Measurements from ENCODE around the gene CFAP58. TPM values are rescaled to one million over a fixed set of nuclear protein-coding genes. Genes with fewer than 3 reads are reported as not detected.

Gene CFAP58
- total RNA-seq, 1 experiment from 2014 or later = not detected

GRCh38 chr10:104447906-104448305 is 94.3 kb downstream of the CFAP58 start:
- CTCF ChIA-PET = no interaction called here
- H3K36me3 Mint-ChIP-seq (ENCODE audit: insufficient read depth, unreplicated experiment) = no peaks in the 10 kb centered on the region
- TF ChIP-seq CTCF (IDR thresholded peaks at IDR 0.05; ENCODE audit: unreplicated experiment) = no peak
- no peak overlapping the region for H3K4me3 Mint-ChIP-seq (ENCODE audit: low read depth, unreplicated experiment)
- no peak overlapping the region for H3K27ac Mint-ChIP-seq (ENCODE audit: unreplicated experiment)
- intact Hi-C loops (cut with micrococcal nuclease; ENCODE audit: unreplicated experiment) = no loop called here
- DNase-seq = no peak
- peaks cover 38% of the 10 kb centered on the region for H3K27me3 Mint-ChIP-seq (ENCODE audit: unreplicated experiment)
- no peaks in the 10 kb centered on the region for H3K4me1 Mint-ChIP-seq (ENCODE audit: low read depth, unreplicated experiment)
- BruUV-seq (replicated peaks) = no TSS peak
- no peaks in the 10 kb centered on the region for H3K9me3 Mint-ChIP-seq (ENCODE audit: low read depth, unreplicated experiment)

GRCh38 chr10:104449391-104449790 is 95.8 kb downstream of the CFAP58 start:
- BruUV-seq (replicated peaks) = no TSS peak
- CTCF ChIA-PET = interaction anchor here (0.6 kb wide), 1 partner anchor 46 kb away, joined by 3 read pairs; no protein-coding TSS in a partner anchor

GRCh38 chr10:104450490-104450889 is 96.9 kb downstream of the CFAP58 start:
- BruUV-seq (replicated peaks) = no TSS peak
- CTCF ChIA-PET = no interaction called here
- no peak for DNase-seq
- intact Hi-C loops (cut with micrococcal nuclease; ENCODE audit: unreplicated experiment) = no loop called here
- no peak for TF ChIP-seq CTCF (IDR thresholded peaks at IDR 0.05; ENCODE audit: unreplicated experiment)
- Mint-ChIP-seq H3K9me3 (ENCODE audit: low read depth, unreplicated experiment) (no peaks in the 10 kb centered on the region), H3K27ac (ENCODE audit: unreplicated experiment) (no peak overlapping the region), H3K36me3 (ENCODE audit: insufficient read depth, unreplicated experiment) (no peaks in the 10 kb centered on the region), H3K4me1 (ENCODE audit: low read depth, unreplicated experiment) (no peaks in the 10 kb centered on the region), H3K27me3 (ENCODE audit: unreplicated experiment) (peaks cover 38% of the 10 kb centered on the region), H3K4me3 (ENCODE audit: low read depth, unreplicated experiment) (no peak overlapping the region)

More at GRCh38 chr10:104449391-104449790, 95.8 kb downstream of the CFAP58 start:
- Mint-ChIP-seq H3K9me3 (ENCODE audit: low read depth, unreplicated experiment) (no peaks in the 10 kb centered on the region), H3K4me3 (ENCODE audit: low read depth, unreplicated experiment) (no peak overlapping the region), H3K4me1 (ENCODE audit: low read depth, unreplicated experiment) (no peaks in the 10 kb centered on the region), H3K27ac (ENCODE audit: unreplicated experiment) (no peak overlapping the region), H3K27me3 (ENCODE audit: unreplicated experiment) (peaks cover 42% of the 10 kb centered on the region), H3K36me3 (ENCODE audit: insufficient read depth, unreplicated experiment) (no peaks in the 10 kb centered on the region)
- intact Hi-C loops (cut with micrococcal nuclease; ENCODE audit: unreplicated experiment) = no loop called here
- DNase-seq = no peak
- no peak for TF ChIP-seq CTCF (IDR thresholded peaks at IDR 0.05; ENCODE audit: unreplicated experiment)

- BruUV-seq (replicated peaks) = no TSS peak
- no peak for DNase-seq
- CTCF ChIA-PET = no interaction called here
- H3K36me3 Mint-ChIP-seq (ENCODE audit: insufficient read depth, unreplicated experiment) = no peaks in the 10 kb centered on the region
- H3K27me3 Mint-ChIP-seq (ENCODE audit: unreplicated experiment) = peaks cover 33% of the 10 kb centered on the region
- TF ChIP-seq CTCF (IDR thresholded peaks at IDR 0.05; ENCODE audit: unreplicated experiment) = no peak
- no peaks in the 10 kb centered on the region for H3K4me1 Mint-ChIP-seq (ENCODE audit: low read depth, unreplicated experiment)
- no peak overlapping the region for H3K27ac Mint-ChIP-seq (ENCODE audit: unreplicated experiment)
- no peaks in the 10 kb centered on the region for H3K9me3 Mint-ChIP-seq (ENCODE audit: low read depth, unreplicated experiment)
- no peak overlapping the region for H3K4me3 Mint-ChIP-seq (ENCODE audit: low read depth, unreplicated experiment)
- intact Hi-C loops (cut with micrococcal nuclease; ENCODE audit: unreplicated experiment) = no loop called here
These were observed 97.3 kb downstream of the CFAP58 start for GRCh38 chr10:104450954-104451353.

All from Calu3 (cell line).